ENCODE measurements around the gene COL27A1. TPM values are rescaled to one million over a fixed set of nuclear protein-coding genes. Genes with fewer than 3 reads are reported as not detected.
A peak's percentile ranks its signal among the peaks of the same experiment; 100 is the strongest.

Gene COL27A1
- total RNA-seq, 3 donors from 2014 or later: 3.5 to 22.0 (median 6.7) TPM

- Histone ChIP-seq H3K27me3 (no peaks in the 10 kb centered on the region), H3K4me3 (no peak overlapping the region), H3K4me1 (peaks cover 5 to 7% of the 10 kb centered on the region in 2 donors), H3K36me3 (no peaks in the 10 kb centered on the region), H3K9me3 (no peaks in the 10 kb centered on the region), H3K27ac (no peak overlapping the region)
- TF ChIP-seq POLR2A (IDR thresholded peaks at IDR 0.05) (no peak), POLR2AphosphoS5 (IDR thresholded peaks at IDR 0.05) (no peak)
- no peak for DNase-seq (ENCODE audit: low spot score in 2 of 2)
- intact Hi-C loops (cut with DNase I; ENCODE audit: low total_unique reads): no loop called here
Measured at GRCh38 chr9:114246558-114246957, 91.2 kb downstream of the COL27A1 start.

GRCh38 chr9:114247077-114247476, 91.7 kb downstream of the COL27A1 start:
- Histone ChIP-seq H3K27ac (no peak overlapping the region), H3K4me1 (peaks cover 5 to 7% of the 10 kb centered on the region in 2 donors), H3K4me3 (no peak overlapping the region), H3K27me3 (no peaks in the 10 kb centered on the region), H3K9me3 (no peaks in the 10 kb centered on the region), H3K36me3 (no peaks in the 10 kb centered on the region)
- no peak for TF ChIP-seq POLR2AphosphoS5 (IDR thresholded peaks at IDR 0.05)
- no peak for DNase-seq (ENCODE audit: low spot score in 2 of 2)
- intact Hi-C loops (cut with DNase I; ENCODE audit: low total_unique reads): no loop called here

- no peaks in the 10 kb centered on the region for H3K36me3 ChIP-seq
- no peaks in the 10 kb centered on the region for H3K27me3 ChIP-seq
- no peaks in the 10 kb centered on the region for H3K9me3 ChIP-seq
- intact Hi-C loops (cut with DNase I; ENCODE audit: low total_unique reads): no loop called here
- peaks cover 5 to 7% of the 10 kb centered on the region in 2 donors for H3K4me1 ChIP-seq
- no peak for TF ChIP-seq POLR2AphosphoS5 (IDR thresholded peaks at IDR 0.05)
- TF ChIP-seq POLR2A (IDR thresholded peaks at IDR 0.05): no peak
- TF ChIP-seq CTCF (IDR thresholded peaks at IDR 0.05): no peak
- no peak for DNase-seq (ENCODE audit: low spot score in 2 of 2)
- no peak overlapping the region for H3K27ac ChIP-seq
- no peak overlapping the region for H3K4me3 ChIP-seq
Measured at GRCh38 chr9:114247491-114247890, 92.2 kb downstream of the COL27A1 start.

- Histone ChIP-seq H3K4me3 (no peak overlapping the region), H3K36me3 (no peaks in the 10 kb centered on the region), H3K4me1 (peaks cover 5 to 7% of the 10 kb centered on the region in 2 donors), H3K27me3 (no peaks in the 10 kb centered on the region), H3K9me3 (no peaks in the 10 kb centered on the region), H3K27ac (no peak overlapping the region)
- no peak for TF ChIP-seq POLR2AphosphoS5 (IDR thresholded peaks at IDR 0.05)
- TF ChIP-seq POLR2A (IDR thresholded peaks at IDR 0.05): no peak
- no peak for TF ChIP-seq CTCF (IDR thresholded peaks at IDR 0.05)
- DNase-seq (ENCODE audit: low spot score in 2 of 2): no peak
- intact Hi-C loops (cut with DNase I; ENCODE audit: low total_unique reads): no loop called here
Measured at GRCh38 chr9:114248299-114248707, 93.0 kb downstream of the COL27A1 start.

GRCh38 chr9:114249424-114250234, 94.3 kb downstream of the COL27A1 start:
- H3K36me3 ChIP-seq: no peaks in the 10 kb centered on the region
- H3K4me3 ChIP-seq: peak overlapping the region in 2 of 3 donors; percentile 22 to 49
- TF ChIP-seq POLR2A (IDR thresholded peaks at IDR 0.05): no peak
- TF ChIP-seq POLR2AphosphoS5 (IDR thresholded peaks at IDR 0.05): no peak
- no peak for TF ChIP-seq CTCF (IDR thresholded peaks at IDR 0.05)
- no peak for DNase-seq (ENCODE audit: low spot score in 2 of 2)
- H3K27me3 ChIP-seq: no peaks in the 10 kb centered on the region
- intact Hi-C loops (cut with DNase I; ENCODE audit: low total_unique reads): no loop called here
- H3K9me3 ChIP-seq: no peaks in the 10 kb centered on the region
- H3K4me1 ChIP-seq: peaks cover 5 to 7% of the 10 kb centered on the region in 2 donors
- peak overlapping the region; percentile 60 to 65 for H3K27ac ChIP-seq

- peak overlapping the region; percentile 60 to 65 for H3K27ac ChIP-seq
Measured at GRCh38 chr9:114250235-114250568, 94.9 kb downstream of the COL27A1 start.

More at GRCh38 chr9:114250235-114250568, 94.9 kb downstream of the COL27A1 start:
- peak overlapping the region in 2 of 3 donors; percentile 22 to 49 for H3K4me3 ChIP-seq
- peak in 2 of 3 donors; percentile 9 to 35 for TF ChIP-seq POLR2AphosphoS5 (IDR thresholded peaks at IDR 0.05)
- TF ChIP-seq CTCF (IDR thresholded peaks at IDR 0.05): no peak
- no peaks in the 10 kb centered on the region for H3K9me3 ChIP-seq
- intact Hi-C loops (cut with DNase I; ENCODE audit: low total_unique reads): no loop called here
- H3K4me1 ChIP-seq: peaks cover 5 to 7% of the 10 kb centered on the region in 2 donors
- no peaks in the 10 kb centered on the region for H3K27me3 ChIP-seq
- DNase-seq (ENCODE audit: low spot score in 2 of 2): peak; percentile 81 to 90
- H3K36me3 ChIP-seq: no peaks in the 10 kb centered on the region
